GM18508 (cell line): ENCODE results near the gene TDP1.

Source experiments
- ATAC-seq: cut with Tn5 transposase; IDR thresholded peaks from one replicate; pipeline ENCODE4 v1.9.1; 2021; ENCODE audit warnings: moderate number of reproducible peaks; ENCODE audit not compliant: insufficient read depth, unreplicated experiment

Gene TDP1

GRCh38 chr14:90039253-90040010, 83.7 kb downstream of the TDP1 start:
- no peak for ATAC-seq

- no peak for ATAC-seq
Observed at GRCh38 chr14:90040411-90040810, 84.7 kb downstream of the TDP1 start.

GRCh38 chr14:90042496-90043252, 86.9 kb downstream of the TDP1 start:
- ATAC-seq = no peak

- no peak for ATAC-seq
Observed at GRCh38 chr14:90045616-90046015, 89.9 kb downstream of the TDP1 start.

- no peak for ATAC-seq
Observed at GRCh38 chr14:90049390-90049789, 93.7 kb downstream of the TDP1 start.

- ATAC-seq = no peak
Observed at GRCh38 chr14:90050271-90050670, 94.5 kb downstream of the TDP1 start.

GRCh38 chr14:90053044-90053443, 97.3 kb downstream of the TDP1 start:
- ATAC-seq = no peak

- no peak for ATAC-seq
Observed at GRCh38 chr14:90054803-90055202, 99.1 kb downstream of the TDP1 start.

- no peak for ATAC-seq
Observed at GRCh38 chr14:90056826-90057225, 101.1 kb downstream of the TDP1 start.

GRCh38 chr14:90058876-90059458, 103.2 kb downstream of the TDP1 start:
- no peak for ATAC-seq

GRCh38 chr14:90060312-90060964, 104.7 kb downstream of the TDP1 start:
- no peak for ATAC-seq

GRCh38 chr14:90060965-90061684, 105.4 kb downstream of the TDP1 start:
- no peak for ATAC-seq

- no peak for ATAC-seq
Observed at GRCh38 chr14:90061685-90062126, 106.0 kb downstream of the TDP1 start, which contains the start of gene KCNK13. Gene KCNK13, plus strand, starts transcription at chr14:90061994. Its CDS starts 212 bp downstream, at chr14:90062206.

GRCh38 chr14:90062127-90062794, 106.5 kb downstream of the TDP1 start:
- ATAC-seq = no peak

GRCh38 chr14:90062822-90063539, 107.3 kb downstream of the TDP1 start:
- ATAC-seq = no peak

- ATAC-seq = no peak
Observed at GRCh38 chr14:90072350-90072749, 116.6 kb downstream of the TDP1 start.

- ATAC-seq = no peak
Observed at GRCh38 chr14:90079576-90079975, 123.8 kb downstream of the TDP1 start.

- ATAC-seq = no peak
Observed at GRCh38 chr14:90087433-90087832, 131.7 kb downstream of the TDP1 start.

GRCh38 chr14:90088176-90088575, 132.4 kb downstream of the TDP1 start:
- no peak for ATAC-seq
